Measurements from ENCODE around the gene PPIP5K2. TPM values are rescaled to one million over a fixed set of nuclear protein-coding genes. Genes with fewer than 3 reads are reported as not detected.

PPIP5K2 gene
- total and polyA plus RNA-seq, 7 donors, result 4.5 to 11.0 (median 7.4) TPM

DNA sequence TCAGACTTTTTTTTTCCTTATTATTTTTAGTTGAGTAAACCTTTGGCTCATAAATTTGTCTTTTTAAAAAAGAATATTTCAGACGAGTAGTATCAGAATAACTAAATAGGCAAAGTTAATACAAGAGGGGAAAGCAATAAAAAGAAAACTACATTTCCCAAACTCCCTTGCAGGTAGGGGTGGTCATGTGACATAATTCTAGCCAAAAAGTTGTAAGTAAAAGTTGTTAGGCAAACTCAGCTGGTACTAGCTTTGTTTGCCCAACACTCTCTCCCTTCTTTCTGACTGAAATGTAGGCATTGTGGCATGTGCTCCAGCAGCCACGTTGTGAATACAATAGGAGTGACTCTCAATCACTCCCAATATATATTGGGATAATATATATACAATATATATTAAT, 21.1 kb upstream of the PPIP5K2 start:
- Histone ChIP-seq H3K27me3 (ENCODE audit: insufficient read depth in 3 of 3, low read length in 2 of 3) (no peaks in the 10 kb centered on the region), H3K4me3 (no peak overlapping the region), H3K9me3 (no peaks in the 10 kb centered on the region), H3K36me3 (ENCODE audit: insufficient read depth in 1 of 2, low read depth in 1 of 2) (peaks cover 2 to 69% of the 10 kb centered on the region in 2 donors), H3K4me1 (no peaks in the 10 kb centered on the region), H3K27ac (no peak overlapping the region)
- ATAC-seq, result no peak
- TF ChIP-seq, protein P1, sequence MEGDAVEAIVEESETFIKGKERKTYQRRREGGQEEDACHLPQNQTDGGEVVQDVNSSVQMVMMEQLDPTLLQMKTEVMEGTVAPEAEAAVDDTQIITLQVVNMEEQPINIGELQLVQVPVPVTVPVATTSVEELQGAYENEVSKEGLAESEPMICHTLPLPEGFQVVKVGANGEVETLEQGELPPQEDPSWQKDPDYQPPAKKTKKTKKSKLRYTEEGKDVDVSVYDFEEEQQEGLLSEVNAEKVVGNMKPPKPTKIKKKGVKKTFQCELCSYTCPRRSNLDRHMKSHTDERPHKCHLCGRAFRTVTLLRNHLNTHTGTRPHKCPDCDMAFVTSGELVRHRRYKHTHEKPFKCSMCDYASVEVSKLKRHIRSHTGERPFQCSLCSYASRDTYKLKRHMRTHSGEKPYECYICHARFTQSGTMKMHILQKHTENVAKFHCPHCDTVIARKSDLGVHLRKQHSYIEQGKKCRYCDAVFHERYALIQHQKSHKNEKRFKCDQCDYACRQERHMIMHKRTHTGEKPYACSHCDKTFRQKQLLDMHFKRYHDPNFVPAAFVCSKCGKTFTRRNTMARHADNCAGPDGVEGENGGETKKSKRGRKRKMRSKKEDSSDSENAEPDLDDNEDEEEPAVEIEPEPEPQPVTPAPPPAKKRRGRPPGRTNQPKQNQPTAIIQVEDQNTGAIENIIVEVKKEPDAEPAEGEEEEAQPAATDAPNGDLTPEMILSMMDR (IDR thresholded peaks at IDR 0.05), result no peak
- intact Hi-C loops (cut with DNase I), result no loop called here
- no peak for DNase-seq
- WGBS, 3 donors, result 69 to 74% (median 72%) methylated on average over 2 of the region's 2 CpGs

DNA sequence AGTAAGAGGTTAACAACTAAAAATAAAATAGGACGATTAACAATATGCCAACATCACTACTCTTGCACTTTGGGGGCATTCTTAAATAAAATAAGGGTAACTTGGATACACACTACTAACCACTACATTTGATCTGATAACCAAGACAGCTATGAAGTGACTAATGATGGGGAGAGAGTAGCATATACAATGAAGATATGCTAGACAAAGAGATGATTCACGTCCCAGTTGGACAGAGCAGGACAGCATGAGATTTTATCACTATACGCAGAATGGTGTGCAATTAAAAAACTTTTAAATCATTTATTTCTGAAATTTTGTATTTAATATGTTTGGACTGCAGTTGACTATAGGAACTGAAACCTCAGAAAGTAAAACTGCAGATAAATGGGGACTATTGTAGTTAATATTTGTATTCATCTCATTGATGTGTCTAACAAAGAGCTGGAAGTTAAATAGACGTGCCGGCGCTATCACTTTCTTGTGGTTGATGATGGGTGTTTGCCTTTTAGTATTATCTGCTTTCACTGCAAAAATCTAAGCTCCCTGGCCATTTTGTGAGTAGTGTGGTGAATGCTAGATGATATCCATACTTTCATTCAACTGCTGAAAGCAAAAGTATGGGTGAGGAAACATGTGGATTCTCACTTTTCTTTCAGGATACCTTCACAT, 18.9 kb upstream of the PPIP5K2 start:
- Histone ChIP-seq H3K27ac (no peak overlapping the region), H3K4me3 (no peak overlapping the region), H3K36me3 (ENCODE audit: insufficient read depth in 1 of 2, low read depth in 1 of 2) (peaks cover 2 to 57% of the 10 kb centered on the region in 2 donors), H3K9me3 (no peaks in the 10 kb centered on the region), H3K4me1 (no peaks in the 10 kb centered on the region), H3K27me3 (ENCODE audit: insufficient read depth in 3 of 3, low read length in 2 of 3) (no peaks in the 10 kb centered on the region)
- WGBS, 3 donors, result 95 to 98% (median 95%) methylated on average over 6 of the region's 6 CpGs
- no peak for DNase-seq
- ATAC-seq, result no peak
- intact Hi-C loops (cut with DNase I), result no loop called here
- TF ChIP-seq, protein P1 (IDR thresholded peaks at IDR 0.05), result no peak

DNA sequence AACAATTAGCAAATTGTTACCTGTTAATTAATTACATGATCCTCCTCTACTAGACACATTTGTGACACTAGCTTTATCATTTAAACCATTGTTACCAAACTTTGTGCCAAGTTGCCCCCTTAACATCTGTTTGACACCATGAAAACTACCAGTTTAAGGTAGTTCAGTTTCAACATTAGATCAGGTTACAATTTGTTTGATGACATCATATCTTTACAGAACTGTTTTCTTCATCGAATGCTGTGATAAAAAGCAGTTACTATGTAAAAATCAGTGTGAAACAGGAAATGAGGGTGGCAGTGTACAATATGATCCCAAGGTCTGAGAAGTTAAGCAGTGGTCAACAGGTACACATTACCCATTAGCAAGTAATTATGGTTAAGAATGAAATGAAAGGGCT, 17.9 kb upstream of the PPIP5K2 start:
- DNase-seq (no peak), ATAC-seq (no peak)
- peaks cover 2 to 57% of the 10 kb centered on the region in 2 donors for H3K36me3 ChIP-seq (ENCODE audit: insufficient read depth in 1 of 2, low read depth in 1 of 2)
- 74 to 88% (median 80%) methylated on average over 1 of the region's 1 CpG for WGBS, 3 donors
- no peaks in the 10 kb centered on the region for H3K27me3 ChIP-seq (ENCODE audit: insufficient read depth in 3 of 3, low read length in 2 of 3)
- H3K9me3 ChIP-seq, result no peaks in the 10 kb centered on the region
- no peak overlapping the region for H3K27ac ChIP-seq
- TF ChIP-seq, protein P1 (IDR thresholded peaks at IDR 0.05), result no peak
- intact Hi-C loops (cut with DNase I), result no loop called here
- H3K4me1 ChIP-seq, result no peaks in the 10 kb centered on the region
- H3K4me3 ChIP-seq, result no peak overlapping the region

DNA sequence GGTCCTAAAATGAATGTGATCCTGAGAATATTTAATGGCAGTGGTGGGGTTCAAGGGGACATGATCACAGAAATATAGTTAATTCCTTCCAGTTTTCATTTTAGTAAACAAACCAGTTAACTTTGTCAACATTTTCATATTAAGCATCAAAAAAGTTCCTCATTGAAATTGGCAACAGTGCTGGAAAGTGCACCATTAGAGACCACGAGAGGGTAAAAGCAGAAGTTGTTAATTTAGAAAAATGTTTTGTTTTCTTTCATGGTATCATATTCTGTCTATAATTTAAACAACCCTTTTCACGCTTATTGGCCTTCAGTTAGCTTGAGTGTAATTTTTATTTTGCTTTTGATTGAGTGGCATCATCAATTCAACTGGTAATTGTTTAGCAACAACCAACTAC, 12.0 kb upstream of the PPIP5K2 start:
- Histone ChIP-seq H3K9me3 (no peaks in the 10 kb centered on the region), H3K4me1 (no peaks in the 10 kb centered on the region), H3K36me3 (ENCODE audit: insufficient read depth in 1 of 2, low read depth in 1 of 2) (peaks cover 0 to 31% of the 10 kb centered on the region in 2 donors), H3K27me3 (ENCODE audit: insufficient read depth in 3 of 3, low read length in 2 of 3) (no peaks in the 10 kb centered on the region), H3K4me3 (no peak overlapping the region), H3K27ac (no peak overlapping the region)
- no peak for ATAC-seq
- intact Hi-C loops (cut with DNase I), result no loop called here
- DNase-seq, result no peak
- TF ChIP-seq, protein P1 (IDR thresholded peaks at IDR 0.05), result no peak
- 48 to 89% (median 67%) methylated on average over 2 of the region's 2 CpGs for WGBS, 3 donors

DNA sequence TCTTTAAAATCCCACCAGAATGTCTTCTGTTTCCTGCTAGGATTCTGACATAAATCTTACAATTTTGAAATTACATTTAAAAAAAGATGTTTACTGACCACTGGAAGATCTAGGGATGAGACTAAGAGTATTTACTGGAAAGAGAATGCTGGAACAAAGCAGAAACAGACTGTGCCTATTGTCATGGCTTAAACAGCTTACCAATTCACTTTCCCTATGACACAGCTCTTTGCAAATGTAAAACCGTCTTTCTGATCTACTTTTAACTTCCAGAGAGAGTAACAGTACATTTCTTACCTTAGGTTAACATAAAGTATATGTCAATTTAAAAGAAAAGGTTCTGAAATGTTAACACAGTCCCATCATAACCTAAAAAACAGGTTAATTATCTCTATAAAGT, 10.8 kb upstream of the PPIP5K2 start:
- Histone ChIP-seq H3K36me3 (ENCODE audit: insufficient read depth in 1 of 2, low read depth in 1 of 2) (peaks cover 0 to 19% of the 10 kb centered on the region in 2 donors), H3K9me3 (no peaks in the 10 kb centered on the region), H3K4me1 (no peaks in the 10 kb centered on the region), H3K4me3 (no peak overlapping the region), H3K27me3 (ENCODE audit: insufficient read depth in 3 of 3, low read length in 2 of 3) (no peaks in the 10 kb centered on the region), H3K27ac (no peak overlapping the region)
- ATAC-seq (no peak), DNase-seq (no peak)
- TF ChIP-seq, protein P1 (IDR thresholded peaks at IDR 0.05), result no peak
- intact Hi-C loops (cut with DNase I), result no loop called here
- 70 to 84% (median 78%) methylated on average over 1 of the region's 1 CpG for WGBS, 3 donors

Data from psoas muscle (tissue), 8 donors.